GM13976 (cell line): Measurements from ENCODE around the gene S100A10.
A peak's percentile ranks its signal among the peaks of the same experiment; 100 is the strongest.

Source experiments
- DNase-seq: peaks from one replicate; pipeline ENCODE4 v3.0.0; 2012; ENCODE audit warnings: low spot score
- in situ Hi-C: fragments of 300-500 bp; cut with MboI; formaldehyde crosslinking; loops from one replicate; pipeline ENCODE4 v1.12.0; 2022; ENCODE audit warnings: low sequenced_read_pairs, mixed read lengths, inconsistent platforms; ENCODE audit not compliant: unreplicated experiment
- TF ChIP-seq, protein P1 (sequence below): IDR thresholded peaks from 2 replicates; pipeline ENCODE4 v1.5.1; 2012; ENCODE audit warnings: borderline replicate concordance, mild to moderate bottlenecking; ENCODE audit not compliant: insufficient read depth; ENCODE audit errors: extremely low read depth, missing control alignments, control extremely low read depth

Gene S100A10

GRCh38 chr1:152024223-152024622 is 30.6 kb upstream of the S100A10 start:
- no peak for DNase-seq
- TF ChIP-seq, protein P1, sequence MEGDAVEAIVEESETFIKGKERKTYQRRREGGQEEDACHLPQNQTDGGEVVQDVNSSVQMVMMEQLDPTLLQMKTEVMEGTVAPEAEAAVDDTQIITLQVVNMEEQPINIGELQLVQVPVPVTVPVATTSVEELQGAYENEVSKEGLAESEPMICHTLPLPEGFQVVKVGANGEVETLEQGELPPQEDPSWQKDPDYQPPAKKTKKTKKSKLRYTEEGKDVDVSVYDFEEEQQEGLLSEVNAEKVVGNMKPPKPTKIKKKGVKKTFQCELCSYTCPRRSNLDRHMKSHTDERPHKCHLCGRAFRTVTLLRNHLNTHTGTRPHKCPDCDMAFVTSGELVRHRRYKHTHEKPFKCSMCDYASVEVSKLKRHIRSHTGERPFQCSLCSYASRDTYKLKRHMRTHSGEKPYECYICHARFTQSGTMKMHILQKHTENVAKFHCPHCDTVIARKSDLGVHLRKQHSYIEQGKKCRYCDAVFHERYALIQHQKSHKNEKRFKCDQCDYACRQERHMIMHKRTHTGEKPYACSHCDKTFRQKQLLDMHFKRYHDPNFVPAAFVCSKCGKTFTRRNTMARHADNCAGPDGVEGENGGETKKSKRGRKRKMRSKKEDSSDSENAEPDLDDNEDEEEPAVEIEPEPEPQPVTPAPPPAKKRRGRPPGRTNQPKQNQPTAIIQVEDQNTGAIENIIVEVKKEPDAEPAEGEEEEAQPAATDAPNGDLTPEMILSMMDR: no peak
- in situ Hi-C loops: no loop called here

GRCh38 chr1:152023221-152023620 is 29.6 kb upstream of the S100A10 start:
- in situ Hi-C loops: no loop called here
- TF ChIP-seq, protein P1: no peak
- DNase-seq: no peak

DNA sequence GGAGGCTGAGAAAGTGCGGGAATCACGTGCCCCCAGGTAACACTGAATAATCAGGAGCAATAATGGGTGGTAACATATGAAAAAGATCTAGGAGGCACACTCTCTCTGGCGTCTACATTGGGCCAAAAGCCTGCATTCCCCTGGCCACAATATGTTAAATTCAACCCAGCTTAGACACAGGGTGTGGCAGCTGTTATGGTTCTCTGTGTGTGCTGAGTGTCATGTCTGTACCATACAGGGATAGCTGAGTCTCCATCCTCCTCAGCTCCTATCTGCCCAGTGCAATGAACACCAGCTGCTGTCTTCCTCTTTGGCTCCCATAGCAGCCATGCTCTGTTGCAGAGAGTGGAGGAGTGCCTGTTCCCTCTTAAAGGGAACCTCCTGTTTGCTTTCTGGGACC is 28.8 kb upstream of the S100A10 start:
- TF ChIP-seq, protein P1: no peak
- in situ Hi-C loops: no loop called here
- DNase-seq: no peak

- DNase-seq: no peak
- in situ Hi-C loops: no loop called here
- TF ChIP-seq, protein P1: no peak
Measured at GRCh38 chr1:152021569-152021968, 27.9 kb upstream of the S100A10 start.

- TF ChIP-seq, protein P1: no peak
- in situ Hi-C loops: no loop called here
- DNase-seq: no peak
Measured at GRCh38 chr1:152020849-152021248, 27.2 kb upstream of the S100A10 start.

DNA sequence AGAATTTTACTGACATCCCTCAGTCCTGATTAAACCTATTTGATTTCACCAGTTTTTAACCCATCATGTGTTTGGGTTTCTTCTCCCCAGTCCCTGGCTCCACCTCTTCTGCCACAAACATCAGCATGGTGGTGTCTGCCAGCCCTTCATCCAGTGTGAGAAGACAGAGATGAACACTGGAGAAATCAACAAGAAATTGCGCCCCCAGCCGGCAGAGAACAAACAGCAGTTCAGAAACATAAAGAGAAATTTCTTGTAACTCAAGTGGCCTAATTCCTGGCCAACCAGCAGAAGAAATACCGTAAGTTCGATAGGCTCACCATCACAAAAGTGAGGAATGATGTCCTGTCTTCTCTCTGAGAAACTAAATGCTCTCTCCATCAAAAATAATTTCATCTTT is 24.9 kb upstream of the S100A10 start:
- TF ChIP-seq, protein P1: peak; percentile 11
- in situ Hi-C loops: no loop called here
- no peak for DNase-seq

DNA sequence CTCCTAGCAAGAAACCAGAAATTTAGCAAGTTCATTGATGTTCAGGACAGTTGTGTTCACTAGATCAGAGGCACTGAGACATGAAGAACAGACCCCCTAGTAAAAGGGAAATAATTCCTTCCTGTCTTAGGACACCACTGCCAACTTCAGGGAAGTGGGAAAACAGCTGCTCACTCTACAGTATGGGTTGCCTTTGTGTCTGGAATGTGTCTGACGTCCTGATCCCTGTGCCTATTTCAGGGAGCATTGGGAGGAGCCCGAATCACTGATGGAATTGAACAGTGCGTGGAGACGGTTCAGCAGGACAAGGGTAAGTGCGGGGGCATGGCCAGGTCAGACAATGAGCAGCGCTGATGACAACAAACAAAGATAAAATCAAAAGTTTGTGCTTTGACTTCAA is 22.1 kb upstream of the S100A10 start:
- no peak for DNase-seq
- in situ Hi-C loops: no loop called here
- TF ChIP-seq, protein P1: no peak
